Activated B cell treated with CpG ODN at 0.5 μM for 24 hours (primary cell): ENCODE results near the gene TSPAN31. TPM values are rescaled to one million over a fixed set of nuclear protein-coding genes. Genes with fewer than 3 reads are reported as not detected.

Experiments
- ATAC-seq: fragments of 200-7000 bp; cut with Tn5 transposase; one replicate; pipeline ENCODE4 v1.10.0; 2021; ENCODE audit warnings: low read depth, mild to moderate bottlenecking, moderate library complexity
- CTCF ChIA-PET: fragments of 350-600 bp; sonication (Branson Sonifier 250); formaldehyde crosslinking; loops from one replicate; lab custom pipeline; 2021; ENCODE audit warnings: antibody characterized with exemption; lab: Charles Lee
- POLR2A ChIA-PET: fragments of 350-600 bp; sonication (Branson Sonifier 250); formaldehyde crosslinking; loops from one replicate; lab custom pipeline; 2021; ENCODE audit warnings: antibody characterized with exemption; lab: Charles Lee
- DNase-seq: peaks from one replicate; pipeline ENCODE4 v3.0.0; 2022
- H3K27ac Mint-ChIP-seq: one replicate; pipeline ENCODE4 v1.8.0; 2020; ENCODE audit warnings: mixed read lengths
- H3K27me3 Mint-ChIP-seq: one replicate; pipeline ENCODE4 v1.8.0; 2021; ENCODE audit warnings: mixed read lengths
- H3K36me3 Mint-ChIP-seq: one replicate; pipeline ENCODE4 v1.8.0; 2021; ENCODE audit warnings: low read depth, mixed read lengths
- H3K4me1 Mint-ChIP-seq: one replicate; pipeline ENCODE4 v1.8.0; 2021; ENCODE audit warnings: mixed read lengths
- H3K4me3 Mint-ChIP-seq: one replicate; pipeline ENCODE4 v1.8.0; 2020; ENCODE audit warnings: mild to moderate bottlenecking, mixed read lengths
- H3K9me3 Mint-ChIP-seq: one replicate; pipeline ENCODE4 v1.8.0; 2020; ENCODE audit warnings: mixed read lengths
- intact Hi-C: fragments of 100-400 bp; cut with micrococcal nuclease; formaldehyde crosslinking; loops from one replicate; pipeline ENCODE4 v1.15.1; 2024
- total RNA-seq: library from RNA; stranded (reverse); gene quantifications from 2 replicates; pipeline ENCODE4 v1.2.3, GENCODE V29; 2022
- TF ChIP-seq, protein P1 (sequence below): fragments of 200-600 bp; IDR thresholded peaks from one replicate; pipeline ENCODE4 v1.8.0; 2022; ENCODE audit warnings: antibody characterized with exemption, mild to moderate bottlenecking

TSPAN31 gene, protein sequence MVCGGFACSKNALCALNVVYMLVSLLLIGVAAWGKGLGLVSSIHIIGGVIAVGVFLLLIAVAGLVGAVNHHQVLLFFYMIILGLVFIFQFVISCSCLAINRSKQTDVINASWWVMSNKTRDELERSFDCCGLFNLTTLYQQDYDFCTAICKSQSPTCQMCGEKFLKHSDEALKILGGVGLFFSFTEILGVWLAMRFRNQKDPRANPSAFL
- 35.8 and 37.6 TPM in 2 replicates for total RNA-seq

DNA sequence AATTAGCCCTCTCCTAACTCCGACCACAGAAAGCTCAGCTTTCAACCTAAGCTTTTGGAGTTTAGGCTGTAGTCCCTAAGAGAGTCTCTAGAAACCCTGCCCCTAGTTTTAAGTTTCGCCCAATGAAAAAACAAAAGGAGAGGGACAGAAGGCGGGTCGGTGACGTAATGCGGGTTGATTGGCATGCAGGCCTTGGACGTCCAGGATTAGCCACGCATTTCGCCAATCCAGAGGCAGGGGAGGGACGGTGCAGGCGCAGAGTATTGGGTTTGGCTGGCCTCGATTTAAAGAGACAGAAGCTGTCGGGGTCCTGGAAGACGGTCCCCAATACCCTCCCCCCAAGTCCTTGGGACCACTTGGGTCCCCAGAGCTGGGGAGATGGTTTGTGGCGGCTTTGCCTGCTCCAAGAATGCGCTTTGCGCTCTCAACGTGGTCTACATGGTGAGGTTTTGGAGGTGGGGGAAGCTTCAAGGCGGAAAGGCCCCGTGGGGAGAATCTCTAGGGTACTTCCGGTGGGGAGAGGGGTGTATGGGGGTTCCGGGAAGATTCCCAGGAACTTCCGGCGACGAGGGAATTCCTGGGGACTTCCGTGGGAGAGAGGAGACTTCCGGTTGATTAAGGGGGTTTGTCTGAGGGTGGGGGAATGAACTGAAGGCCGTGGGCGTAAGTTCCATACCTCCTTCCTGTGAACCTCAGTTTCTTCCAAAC, at the start of gene TSPAN31:
Gene TSPAN31 (plus strand): TSS at position 263 of the 708 bp plus-strand sequence. CDS start 116 bp downstream, at position 379.
- Mint-ChIP-seq H3K36me3 (peaks cover 42% of the 10 kb centered on the region), H3K4me3 (peak within 1 kb of the TSS; percentile 86), H3K4me1 (peaks cover 53% of the 10 kb centered on the region), H3K27ac (peak within 1 kb of the TSS; percentile 89), H3K9me3 (no peaks in the 10 kb centered on the region), H3K27me3 (no peaks in the 10 kb centered on the region)
- intact Hi-C loops = loop anchor here (1.0 to 5.0 kb wide), 7 partner anchors 7 to 288 kb away; partner anchors contain the start of genes CDK4, EEF1AKMT3, GLI1 and INHBE
- POLR2A ChIA-PET = interaction anchor here (0.6 to 2.7 kb wide), 17 partner anchors 9 to 1915 kb away, joined by 3 to 28 read pairs (median 4); partner anchors contain the start of genes ARHGAP9, ATP23, CTDSP2 and MARCHF9
- CTCF ChIA-PET = interaction anchor here (1.0 to 1.9 kb wide), 2 partner anchors 11 to 38 kb away, joined by 4 to 14 read pairs; partner anchors contain the start of gene TSFM
- TF ChIP-seq, protein P1, sequence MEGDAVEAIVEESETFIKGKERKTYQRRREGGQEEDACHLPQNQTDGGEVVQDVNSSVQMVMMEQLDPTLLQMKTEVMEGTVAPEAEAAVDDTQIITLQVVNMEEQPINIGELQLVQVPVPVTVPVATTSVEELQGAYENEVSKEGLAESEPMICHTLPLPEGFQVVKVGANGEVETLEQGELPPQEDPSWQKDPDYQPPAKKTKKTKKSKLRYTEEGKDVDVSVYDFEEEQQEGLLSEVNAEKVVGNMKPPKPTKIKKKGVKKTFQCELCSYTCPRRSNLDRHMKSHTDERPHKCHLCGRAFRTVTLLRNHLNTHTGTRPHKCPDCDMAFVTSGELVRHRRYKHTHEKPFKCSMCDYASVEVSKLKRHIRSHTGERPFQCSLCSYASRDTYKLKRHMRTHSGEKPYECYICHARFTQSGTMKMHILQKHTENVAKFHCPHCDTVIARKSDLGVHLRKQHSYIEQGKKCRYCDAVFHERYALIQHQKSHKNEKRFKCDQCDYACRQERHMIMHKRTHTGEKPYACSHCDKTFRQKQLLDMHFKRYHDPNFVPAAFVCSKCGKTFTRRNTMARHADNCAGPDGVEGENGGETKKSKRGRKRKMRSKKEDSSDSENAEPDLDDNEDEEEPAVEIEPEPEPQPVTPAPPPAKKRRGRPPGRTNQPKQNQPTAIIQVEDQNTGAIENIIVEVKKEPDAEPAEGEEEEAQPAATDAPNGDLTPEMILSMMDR = no peak
- peak; percentile 81 for DNase-seq
- peak; percentile 87 for ATAC-seq

DNA sequence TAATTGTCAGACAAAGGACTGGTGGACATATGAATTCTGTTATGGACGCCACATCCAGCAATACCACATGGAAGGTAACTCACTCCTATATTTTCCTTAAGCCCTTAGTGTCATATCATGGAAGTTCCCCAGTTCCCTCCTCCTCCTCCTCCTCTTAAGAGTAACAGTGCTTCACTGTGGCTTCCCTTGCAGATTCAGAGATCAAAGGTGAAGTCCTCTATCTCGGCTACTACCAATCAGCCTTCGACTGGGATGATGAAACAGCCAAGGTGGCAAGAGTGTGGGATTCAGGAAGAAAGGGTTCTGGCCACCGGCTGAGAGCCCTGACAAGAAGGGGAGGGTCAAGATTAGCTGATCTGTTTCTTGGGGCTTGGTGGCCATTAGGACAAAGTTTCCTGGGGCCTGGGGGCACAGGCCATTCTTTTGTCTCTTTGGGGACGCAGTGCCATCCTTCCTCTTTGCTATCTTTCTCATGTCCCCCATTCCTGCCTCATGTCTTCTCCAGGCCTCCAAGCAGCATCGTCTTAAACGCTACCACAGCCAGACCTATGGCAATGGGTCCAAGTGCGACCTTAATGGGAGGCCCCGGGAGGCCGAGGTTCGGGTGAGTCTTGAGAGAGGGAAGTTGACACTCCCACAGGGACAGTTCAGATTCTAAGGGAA, 48.9 kb upstream of the TSPAN31 start:
- intact Hi-C loops = no loop called here
- POLR2A ChIA-PET = no interaction called here
- Mint-ChIP-seq H3K27ac (no peak overlapping the region), H3K27me3 (no peaks in the 10 kb centered on the region), H3K4me1 (peaks cover 20% of the 10 kb centered on the region), H3K36me3 (peaks cover 48% of the 10 kb centered on the region), H3K9me3 (no peaks in the 10 kb centered on the region), H3K4me3 (peak overlapping the region; percentile 41)
- CTCF ChIA-PET = no interaction called here
- ATAC-seq (no peak), DNase-seq (no peak)
- TF ChIP-seq, protein P1 = no peak

DNA sequence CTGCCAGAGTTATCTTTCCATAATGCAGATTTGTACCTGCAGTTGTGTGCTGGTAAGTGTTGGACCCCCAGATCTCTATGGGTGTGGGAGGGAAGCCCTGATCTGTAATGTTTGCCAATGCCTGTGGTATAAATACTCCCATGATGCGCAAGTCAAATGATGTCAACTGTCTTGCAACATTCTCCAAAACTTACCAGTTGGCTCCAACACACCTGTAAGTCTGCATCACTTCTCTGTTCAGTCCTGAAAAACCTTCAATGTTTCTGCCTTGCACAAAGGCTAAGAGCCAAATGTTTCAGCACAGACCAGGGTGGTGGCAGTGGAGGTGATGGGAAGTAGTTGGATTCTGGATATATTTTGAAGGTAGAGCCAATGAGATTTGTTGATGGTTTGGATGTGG, 47.8 kb upstream of the TSPAN31 start:
- no peak overlapping the region for H3K4me3 Mint-ChIP-seq
- peaks cover 23% of the 10 kb centered on the region for H3K4me1 Mint-ChIP-seq
- ATAC-seq (no peak), DNase-seq (no peak)
- ChIA-PET POLR2A (no interaction called here), CTCF (no interaction called here)
- H3K36me3 Mint-ChIP-seq = peaks cover 52% of the 10 kb centered on the region
- no peaks in the 10 kb centered on the region for H3K9me3 Mint-ChIP-seq
- no peak overlapping the region for H3K27ac Mint-ChIP-seq
- TF ChIP-seq, protein P1 = no peak
- intact Hi-C loops = no loop called here
- H3K27me3 Mint-ChIP-seq = no peaks in the 10 kb centered on the region

GRCh38 chr12:57698414-57698813, 46.4 kb upstream of the TSPAN31 start:
- ATAC-seq (no peak), DNase-seq (no peak)
- TF ChIP-seq, protein P1 = no peak
- Mint-ChIP-seq H3K27ac (no peak overlapping the region), H3K27me3 (no peaks in the 10 kb centered on the region), H3K4me1 (peaks cover 30% of the 10 kb centered on the region), H3K4me3 (no peak overlapping the region), H3K36me3 (peaks cover 66% of the 10 kb centered on the region), H3K9me3 (peaks cover 5% of the 10 kb centered on the region)
- ChIA-PET POLR2A (no interaction called here), CTCF (no interaction called here)
- intact Hi-C loops = no loop called here

DNA sequence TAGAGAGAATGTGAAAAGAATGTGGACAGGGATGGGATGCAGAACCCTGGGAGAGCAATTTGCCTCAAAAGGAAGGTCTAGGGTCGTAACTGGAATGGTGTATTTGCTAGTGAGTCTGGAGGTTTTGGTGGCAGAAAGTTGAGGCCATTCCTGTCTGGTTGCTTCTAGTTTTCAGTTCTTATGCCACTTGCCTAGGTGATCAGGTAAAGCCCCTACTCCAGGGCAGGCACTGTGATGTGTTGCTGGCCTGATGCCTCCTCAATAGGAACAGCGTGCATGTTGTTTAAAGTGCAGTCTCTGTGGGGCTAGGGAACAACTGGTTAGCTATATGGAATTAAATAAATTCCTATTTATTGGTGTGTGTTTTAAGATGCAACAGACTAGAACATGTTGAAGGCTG, 44.5 kb upstream of the TSPAN31 start:
- no peak overlapping the region for H3K4me3 Mint-ChIP-seq
- CTCF ChIA-PET = no interaction called here
- no peak for ATAC-seq
- H3K27me3 Mint-ChIP-seq = no peaks in the 10 kb centered on the region
- DNase-seq = no peak
- peaks cover 5% of the 10 kb centered on the region for H3K9me3 Mint-ChIP-seq
- TF ChIP-seq, protein P1 = no peak
- intact Hi-C loops = no loop called here
- peaks cover 78% of the 10 kb centered on the region for H3K36me3 Mint-ChIP-seq
- POLR2A ChIA-PET = no interaction called here
- peaks cover 30% of the 10 kb centered on the region for H3K4me1 Mint-ChIP-seq
- peak overlapping the region; percentile 27 for H3K27ac Mint-ChIP-seq
